Smooth muscle cell (in vitro differentiated cells): ENCODE data around the gene KLF6. TPM values are rescaled to one million over a fixed set of nuclear protein-coding genes. Genes with fewer than 3 reads are reported as not detected.

Experiments used
- DNase-seq: peaks from one replicate; lab custom pipeline; 2025; ENCODE audit not compliant: unreplicated experiment; lab: John Stamatoyannopoulos, UW
- H2AFZ ChIP-seq: fragments of 200-600 bp; sonication (generic); 2 replicates; pipeline ENCODE4 v1.6.0; 2016; ENCODE audit warnings: antibody characterized with exemption, low read depth, mild to moderate bottlenecking
- H3F3A ChIP-seq: fragments of 200-600 bp; sonication (generic); 2 replicates; pipeline ENCODE4 v1.6.0; 2017; ENCODE audit warnings: antibody characterized with exemption, low read depth
- H3K27ac ChIP-seq: fragments of 200-600 bp; sonication (generic); 2 replicates; pipeline ENCODE4 v1.5.1; 2016; ENCODE audit warnings: low read depth, mild to moderate bottlenecking
- H3K27me3 ChIP-seq: fragments of 200-600 bp; sonication (generic); 2 replicates; pipeline ENCODE4 v1.6.1; 2016; ENCODE audit warnings: low read depth, mild to moderate bottlenecking
- H3K36me3 ChIP-seq: fragments of 200-600 bp; sonication (generic); 2 replicates; pipeline ENCODE4 v1.5.1; 2016; ENCODE audit warnings: low read depth
- H3K4me1 ChIP-seq: fragments of 200-600 bp; sonication (generic); 2 replicates; pipeline ENCODE4 v1.5.1; 2016; ENCODE audit warnings: low read depth
- H3K4me2 ChIP-seq: fragments of 200-600 bp; sonication (generic); 2 replicates; pipeline ENCODE4 v1.6.0; 2016; ENCODE audit warnings: mild to moderate bottlenecking
- H3K4me3 ChIP-seq: fragments of 200-600 bp; sonication (generic); 2 replicates; pipeline ENCODE4 v1.5.1; 2016; ENCODE audit warnings: mild to moderate bottlenecking
- H3K79me2 ChIP-seq: fragments of 200-600 bp; sonication (generic); 2 replicates; pipeline ENCODE4 v1.6.0; 2016; ENCODE audit warnings: low read depth, mild to moderate bottlenecking
- H3K9ac ChIP-seq: fragments of 200-600 bp; sonication (generic); 2 replicates; pipeline ENCODE4 v1.6.0; 2016; ENCODE audit warnings: low read depth
- H3K9me3 ChIP-seq: fragments of 200-600 bp; sonication (generic); replicated peaks from 2 replicates; pipeline ENCODE4 v1.5.1; 2016; ENCODE audit warnings: low read depth
- H4K20me1 ChIP-seq: fragments of 200-600 bp; sonication (generic); 2 replicates; pipeline ENCODE4 v1.6.0; 2016; ENCODE audit warnings: low read depth
- CTCF ChIP-seq: fragments of 200-600 bp; sonication (generic); IDR thresholded peaks from 2 replicates; pipeline ENCODE4 v1.5.1; 2017; ENCODE audit warnings: borderline replicate concordance, mild to moderate bottlenecking, antibody characterized with exemption; ENCODE audit not compliant: insufficient read depth, poor library complexity, severe bottlenecking
- WGBS: methylation state at CpG from one replicate; pipeline ENCODE4 v1.1.7; 2016; ENCODE audit warnings: low lambda C conversion rate; 5-methylcytosine and 5-hydroxymethylcytosine counted together
- polyA plus RNA-seq: library from polyadenylated mRNA; unstranded; fragments of >200 nt; fragmentation: Nextera tagmentation; extraction: Ambion mirVana; gene quantifications from 2 replicates; pipeline ENCODE4 v1.2.1, GENCODE V29; 2016
- total RNA-seq: library from RNA; depleted of rRNA; stranded (reverse); fragments of >200 nt; gene quantifications from 2 replicates; pipeline ENCODE4 v1.2.3, GENCODE V29; 2014

KLF6 gene
- total and polyA plus RNA-seq, 2 experiments from 2014 or later, result 198 to 519 TPM

- TF ChIP-seq CTCF, result no peak
- peak overlapping the region; percentile 83 for H3K4me2 ChIP-seq
- no peaks in the 10 kb centered on the region for H3K9me3 ChIP-seq
- peaks cover 17% of the 10 kb centered on the region for H3K4me1 ChIP-seq
- H3K27me3 ChIP-seq, result no peaks in the 10 kb centered on the region
- H3K9ac ChIP-seq, result peak overlapping the region; percentile 89
- 54% methylated on average over 9 of the region's 10 CpGs for whole genome bisulfite sequencing
- no peak for DNase-seq
- no peaks in the 10 kb centered on the region for H3K79me2 ChIP-seq
- H3K27ac ChIP-seq, result peak overlapping the region; percentile 98
- no peaks in the 10 kb centered on the region for H3K36me3 ChIP-seq
- H4K20me1 ChIP-seq, result no peaks in the 10 kb centered on the region
- no peak overlapping the region for H3K4me3 ChIP-seq
- H3F3A ChIP-seq, result peaks cover 20% of the 10 kb centered on the region
- no peak overlapping the region for H2AFZ ChIP-seq
Observed at GRCh38 chr10:3827266-3827665, 42.3 kb upstream of the KLF6 start.

- Histone ChIP-seq H3K9ac (peak overlapping the region; percentile 89), H3K9me3 (no peaks in the 10 kb centered on the region), H2AFZ (no peak overlapping the region), H3K79me2 (no peaks in the 10 kb centered on the region), H3K4me3 (peak overlapping the region; percentile 1), H3K4me1 (peaks cover 17% of the 10 kb centered on the region), H3K27me3 (no peaks in the 10 kb centered on the region), H3K36me3 (no peaks in the 10 kb centered on the region), H4K20me1 (no peaks in the 10 kb centered on the region), H3F3A (peaks cover 19% of the 10 kb centered on the region), H3K4me2 (peak overlapping the region; percentile 83), H3K27ac (peak overlapping the region; percentile 98)
- no peak for DNase-seq
- no peak for TF ChIP-seq CTCF
- 27% methylated on average over 21 of the region's 21 CpGs for WGBS
Observed at GRCh38 chr10:3825862-3826351, 40.9 kb upstream of the KLF6 start.

- H4K20me1 ChIP-seq, result no peaks in the 10 kb centered on the region
- peaks cover 13% of the 10 kb centered on the region for H3F3A ChIP-seq
- no peak for DNase-seq
- 6% methylated on average over 6 of the region's 6 CpGs for WGBS
- no peaks in the 10 kb centered on the region for H3K9me3 ChIP-seq
- peak overlapping the region; percentile 98 for H3K27ac ChIP-seq
- peak overlapping the region; percentile 1 for H3K4me3 ChIP-seq
- peak overlapping the region; percentile 83 for H3K4me2 ChIP-seq
- H2AFZ ChIP-seq, result no peak overlapping the region
- H3K79me2 ChIP-seq, result no peaks in the 10 kb centered on the region
- peak overlapping the region; percentile 89 for H3K9ac ChIP-seq
- TF ChIP-seq CTCF, result no peak
- H3K36me3 ChIP-seq, result no peaks in the 10 kb centered on the region
- peaks cover 17% of the 10 kb centered on the region for H3K4me1 ChIP-seq
- no peaks in the 10 kb centered on the region for H3K27me3 ChIP-seq
Observed at GRCh38 chr10:3825244-3825643, 40.2 kb upstream of the KLF6 start.
